8988T (cell line): ENCODE data around the gene TRIM66.
"Not testable (repeated sequence)": the region's sequence is repeated elsewhere in the genome, so short reads cannot be mapped to it uniquely, and the experiment has no call there.

Source experiments
- DNase-seq: peaks from one replicate; pipeline ENCODE4 v3.0.0; 2011

Gene TRIM66

DNA sequence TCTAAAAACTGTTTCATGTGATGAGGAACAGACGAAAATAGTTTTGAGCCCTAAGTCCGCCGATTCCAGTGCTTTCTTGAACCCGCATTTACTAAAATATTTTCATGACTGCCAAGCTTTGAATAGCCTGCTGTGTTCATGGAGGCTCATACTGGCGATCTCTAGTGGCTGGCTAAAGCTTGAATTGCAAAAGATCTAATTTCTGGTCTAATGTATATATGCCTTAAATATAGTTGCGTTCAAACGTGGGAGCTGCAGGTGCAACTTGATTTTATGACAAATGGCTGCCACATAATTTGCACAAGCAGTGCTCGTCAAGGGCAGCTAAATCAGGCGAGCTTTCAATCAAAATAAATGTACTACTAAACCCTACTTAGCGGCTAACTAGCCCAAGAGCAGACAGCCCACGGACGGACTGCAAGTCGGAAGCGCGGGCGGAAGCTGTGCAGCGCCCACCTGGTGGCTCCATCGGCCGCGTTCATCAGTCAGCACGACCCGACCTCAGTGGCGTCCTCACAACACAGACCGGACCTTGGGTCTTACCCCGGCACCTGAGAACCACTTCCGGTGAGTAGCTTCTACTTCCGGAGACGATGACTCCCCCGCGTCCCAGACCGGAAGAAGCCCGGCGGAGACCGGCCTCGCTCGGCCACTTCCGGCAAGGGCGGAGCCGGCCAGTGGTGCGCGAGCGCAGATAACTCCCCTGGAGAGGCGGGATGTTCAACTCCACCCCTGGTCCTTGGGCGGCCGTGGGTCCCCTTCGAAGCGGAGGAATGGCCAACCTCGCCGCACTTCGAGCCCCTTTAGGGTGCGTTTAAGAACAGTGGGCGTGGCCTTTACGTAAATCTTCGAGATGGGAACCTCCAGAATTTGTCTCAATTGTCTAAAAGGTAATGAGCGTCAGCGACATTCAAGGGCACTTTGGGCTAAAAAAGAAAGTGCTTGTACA is 6.2 kb upstream of the TRIM66 start:
- peak; percentile 87 for DNase-seq

DNA sequence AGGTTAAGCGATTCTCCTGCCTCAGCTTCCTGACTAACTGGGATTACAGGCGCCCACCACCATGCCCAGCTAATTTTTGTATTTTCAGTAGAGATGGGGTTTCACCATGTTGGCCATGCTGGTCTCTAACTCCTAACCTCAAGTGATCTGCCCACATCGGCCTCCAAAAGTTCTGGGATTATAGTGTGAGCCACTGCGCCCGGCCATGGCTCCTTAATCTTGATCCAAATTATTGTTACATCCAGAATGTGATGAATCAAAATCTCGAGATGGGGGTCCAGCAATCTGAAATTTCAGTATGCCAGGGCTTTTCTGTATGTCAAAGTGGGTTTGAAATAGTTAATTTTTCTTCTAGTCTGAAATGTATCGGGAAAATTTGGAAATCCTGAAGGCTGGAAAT is 3.9 kb upstream of the TRIM66 start:
- no peak for DNase-seq

DNA sequence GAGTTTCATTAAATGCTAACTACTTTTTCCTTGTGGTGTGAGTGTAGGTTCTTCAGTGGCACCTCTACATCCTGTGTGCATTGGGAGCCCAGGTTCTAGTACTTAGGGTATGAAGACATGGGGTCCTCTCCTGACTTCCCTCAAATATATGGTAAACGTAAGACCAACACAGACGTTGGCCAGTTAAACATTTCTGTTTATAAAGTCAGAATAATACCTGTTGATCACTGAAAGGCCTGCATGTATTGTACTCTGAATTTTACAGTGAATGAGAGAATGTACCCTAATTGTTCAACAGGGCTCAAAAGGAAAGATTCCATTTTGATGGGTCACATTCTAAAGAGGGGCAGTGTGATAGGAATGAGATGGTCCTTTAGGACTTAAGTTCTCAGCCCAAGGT is 3.4 kb upstream of the TRIM66 start:
- DNase-seq = no peak

DNA sequence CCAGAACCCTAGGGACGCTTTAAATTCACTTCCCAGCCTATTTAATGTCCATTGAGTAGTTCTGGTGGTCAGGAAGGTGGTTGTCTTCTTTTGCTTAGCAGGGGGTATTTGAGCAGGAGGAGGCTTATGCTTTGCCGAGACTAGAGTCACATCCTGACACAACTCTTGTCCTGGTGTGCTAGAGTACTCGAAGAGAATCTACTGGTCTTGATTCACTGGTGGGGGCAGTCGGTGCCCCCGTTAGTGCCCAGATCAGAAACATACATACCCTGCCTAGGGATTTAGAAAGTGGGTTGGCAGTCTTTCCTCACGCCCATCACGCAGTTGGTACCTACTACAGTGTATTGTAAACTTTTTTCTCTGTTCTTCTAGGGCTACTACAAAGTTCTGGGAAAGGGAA is 2.8 kb upstream of the TRIM66 start:
- DNase-seq = no peak

DNA sequence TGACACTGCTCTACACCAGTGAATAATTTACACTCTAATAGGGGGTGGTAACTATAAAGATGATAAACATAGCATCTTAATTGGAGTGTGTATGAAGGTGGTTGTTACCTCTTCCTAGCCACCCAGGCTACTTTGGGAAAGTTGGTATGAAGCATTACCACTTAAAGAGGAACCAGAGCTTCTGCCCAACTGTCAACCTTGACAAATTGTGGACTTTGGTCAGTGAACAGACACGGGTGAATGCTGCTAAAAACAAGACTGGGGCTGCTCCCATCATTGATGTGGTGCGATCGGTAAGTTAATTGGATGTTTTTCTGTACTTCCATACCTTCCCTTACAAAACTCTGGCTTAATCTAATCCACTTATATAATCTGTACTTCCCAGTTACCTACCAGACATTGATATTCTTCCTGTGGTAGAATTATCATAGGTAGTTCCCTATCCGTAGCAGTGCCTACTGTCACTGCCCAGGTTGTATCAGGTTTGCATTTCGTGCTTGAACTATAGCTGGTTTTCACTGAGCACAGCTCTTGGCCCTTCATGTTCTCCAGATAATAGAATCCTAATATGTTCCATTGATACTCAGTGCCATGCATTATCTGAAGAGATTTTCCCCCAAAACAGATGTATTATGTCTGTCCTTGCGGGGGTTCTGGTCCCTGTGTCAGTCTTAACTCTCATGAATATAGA is 2.3 kb upstream of the TRIM66 start:
- DNase-seq = no peak

DNA sequence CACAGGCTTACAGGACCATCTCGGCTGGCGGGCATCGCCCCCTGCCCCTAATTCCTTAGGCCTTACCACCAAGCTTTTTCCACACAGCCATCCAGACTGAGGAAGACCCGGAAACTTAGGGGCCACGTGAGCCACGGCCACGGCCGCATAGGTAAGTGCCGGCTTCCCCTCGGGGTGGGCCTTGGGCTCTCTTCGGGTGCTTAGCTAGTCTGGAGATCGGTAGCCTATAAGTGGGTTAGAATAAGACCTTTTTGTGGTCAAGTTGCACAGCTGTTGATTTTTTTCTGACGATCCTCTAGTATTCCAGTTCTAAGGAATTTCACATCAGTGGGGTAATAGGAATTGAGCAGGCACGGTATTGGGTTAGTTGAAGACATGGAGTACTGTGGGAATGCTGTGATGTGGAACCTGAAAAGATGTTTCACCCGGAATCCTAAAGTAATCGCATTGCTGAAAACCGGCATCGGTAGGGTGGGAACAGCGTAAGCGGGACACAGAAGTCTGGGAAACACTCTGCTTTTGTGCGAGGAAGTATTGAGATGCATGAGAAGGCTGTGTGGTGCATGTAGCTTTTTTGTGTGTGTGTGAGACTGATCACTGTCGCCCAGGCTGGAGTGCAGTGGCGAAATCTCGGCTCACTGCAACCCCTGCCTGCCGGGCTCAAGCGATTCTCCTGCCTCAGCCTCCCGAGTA is 796 bp upstream of the TRIM66 start:
- DNase-seq = no peak

DNA sequence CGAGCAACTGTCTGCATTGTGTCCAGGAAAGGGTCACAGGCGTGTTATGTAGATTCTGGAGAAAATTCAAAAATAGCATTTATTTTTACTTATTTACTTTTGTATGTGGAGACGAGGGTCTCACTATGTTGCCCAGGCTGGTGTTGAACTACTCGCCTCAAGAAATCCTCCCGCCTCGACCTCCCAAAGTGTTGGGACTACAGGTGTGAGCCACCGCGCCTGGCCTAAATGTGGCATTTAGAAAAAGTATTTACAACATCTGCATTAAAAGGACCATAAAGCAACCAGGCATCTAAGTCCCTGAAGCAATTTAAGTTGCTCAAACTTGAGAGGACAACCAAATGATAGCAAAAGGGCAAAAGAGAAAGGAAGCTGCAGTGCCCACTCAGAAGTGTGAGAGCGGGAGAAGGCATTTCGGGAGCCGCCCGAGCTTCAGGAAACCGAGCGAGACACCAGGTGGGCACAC is 595 bp downstream of the TRIM66 start:
- no peak for DNase-seq

DNA sequence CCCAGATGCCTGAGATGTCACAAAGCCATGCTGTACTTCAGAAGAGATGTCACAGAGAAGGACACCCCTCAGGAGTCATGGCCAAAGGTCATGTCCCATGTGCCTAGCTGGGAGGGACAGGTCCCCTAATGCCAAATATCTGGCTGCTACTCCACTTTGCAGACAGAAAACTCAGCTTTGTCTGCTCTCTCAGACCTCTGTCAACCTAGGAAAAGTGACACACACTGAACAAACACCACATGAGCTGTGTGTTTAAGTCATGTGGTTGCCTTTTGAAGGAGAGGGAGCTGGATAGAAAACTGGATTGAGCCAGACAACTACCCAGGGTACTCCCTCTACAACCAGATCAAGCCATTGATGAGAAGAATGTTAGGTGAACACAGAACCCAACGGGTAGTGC is 3.5 kb downstream of the TRIM66 start:
- DNase-seq = no peak

DNA sequence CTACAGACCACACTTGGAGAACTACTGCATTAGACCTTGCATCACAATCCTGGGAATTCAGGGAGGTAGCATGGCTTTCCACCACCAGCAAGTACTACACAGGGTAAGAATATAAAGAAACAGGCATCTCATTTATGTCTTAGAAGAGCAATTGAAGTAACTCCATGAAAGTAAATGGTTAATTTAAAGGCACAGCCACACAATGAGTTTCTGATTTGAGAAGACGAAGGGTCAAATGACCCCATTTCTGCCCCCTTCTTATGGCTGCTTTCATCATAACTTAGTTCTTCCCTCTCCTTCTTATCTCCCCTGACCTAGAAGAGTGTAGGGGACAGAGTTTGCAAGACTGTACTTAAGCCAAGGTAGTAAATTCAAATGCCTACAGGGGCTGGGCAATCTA is 6.0 kb downstream of the TRIM66 start:
- no peak for DNase-seq

DNA sequence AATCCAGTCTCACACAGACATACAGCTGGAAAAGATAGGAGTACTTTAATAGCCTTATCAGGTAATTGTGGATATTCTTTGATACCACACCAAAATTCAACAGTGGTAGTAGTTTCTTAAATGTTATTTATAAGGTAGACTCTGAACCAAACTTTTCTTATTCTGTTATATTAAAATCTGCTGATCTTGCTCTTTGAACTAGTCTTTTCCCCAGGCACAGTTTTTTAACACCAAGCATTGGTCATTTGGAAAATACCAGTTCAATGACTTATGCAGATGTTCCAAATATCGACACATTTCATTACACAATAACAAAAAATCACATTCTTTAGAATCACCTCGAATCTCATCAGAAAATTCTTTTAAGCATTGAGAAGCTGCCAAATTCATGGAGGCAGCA is 7.6 kb downstream of the TRIM66 start:
- DNase-seq = no peak

DNA sequence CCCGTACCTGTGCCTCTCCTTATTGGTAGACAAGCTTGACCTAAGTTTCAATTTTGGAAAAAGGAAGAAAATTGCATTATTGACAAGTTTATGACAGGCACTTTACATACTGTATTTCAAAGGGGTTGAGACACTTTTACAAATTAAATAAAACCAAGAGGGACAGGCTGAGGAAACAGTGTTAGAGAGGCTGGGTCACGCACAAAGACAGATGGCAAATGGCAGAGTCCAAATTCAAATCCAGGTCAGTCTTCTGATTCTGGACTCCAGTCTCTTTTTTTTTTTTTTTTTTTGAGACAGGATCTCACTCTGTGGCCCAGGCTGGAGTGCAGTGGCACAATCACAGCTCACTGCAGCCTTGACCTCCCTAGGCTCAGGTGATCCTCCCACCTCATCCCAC is 10.1 kb downstream of the TRIM66 start:
- DNase-seq = no peak

DNA sequence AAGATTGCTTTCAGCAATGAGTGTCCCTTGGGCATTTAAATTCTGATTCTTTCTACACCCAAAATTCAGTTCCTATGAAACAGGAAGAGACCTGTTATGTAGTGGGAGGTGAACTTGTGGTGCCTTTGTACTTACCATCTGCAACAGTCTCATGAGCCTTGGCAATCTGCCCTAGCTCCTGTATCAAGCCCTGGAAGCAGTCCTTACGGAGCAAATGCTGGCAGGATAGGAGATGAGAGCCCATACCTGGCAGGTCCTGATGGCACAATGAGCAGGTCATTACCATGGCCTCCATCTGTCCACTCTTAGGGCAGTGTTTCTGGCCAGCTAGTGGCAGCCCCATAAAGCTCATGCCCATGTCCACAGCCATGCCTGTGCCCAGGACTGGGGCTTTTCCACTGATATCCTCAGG is 10.8 kb downstream of the TRIM66 start:
- no peak for DNase-seq

DNA sequence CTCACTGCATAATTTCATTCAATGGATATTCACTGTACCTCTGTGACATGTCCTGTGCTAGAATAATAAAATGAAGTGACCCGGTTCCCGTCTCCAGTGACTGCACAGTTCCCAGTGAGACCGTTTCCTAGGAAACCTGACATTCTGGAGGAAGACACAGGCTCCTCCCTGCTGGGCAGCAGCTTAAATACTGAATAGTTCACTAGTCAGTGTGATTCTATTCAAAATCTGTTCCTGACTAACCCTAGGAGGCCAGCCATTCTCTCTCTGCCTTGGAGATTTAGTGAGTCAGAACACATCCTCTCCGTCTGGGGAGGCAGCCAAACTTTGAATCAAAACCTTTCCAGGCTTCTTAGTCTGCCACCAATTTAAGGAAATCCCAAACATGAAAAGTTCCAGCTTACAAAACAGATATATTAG is 11.3 kb downstream of the TRIM66 start:
- DNase-seq = no peak

DNA sequence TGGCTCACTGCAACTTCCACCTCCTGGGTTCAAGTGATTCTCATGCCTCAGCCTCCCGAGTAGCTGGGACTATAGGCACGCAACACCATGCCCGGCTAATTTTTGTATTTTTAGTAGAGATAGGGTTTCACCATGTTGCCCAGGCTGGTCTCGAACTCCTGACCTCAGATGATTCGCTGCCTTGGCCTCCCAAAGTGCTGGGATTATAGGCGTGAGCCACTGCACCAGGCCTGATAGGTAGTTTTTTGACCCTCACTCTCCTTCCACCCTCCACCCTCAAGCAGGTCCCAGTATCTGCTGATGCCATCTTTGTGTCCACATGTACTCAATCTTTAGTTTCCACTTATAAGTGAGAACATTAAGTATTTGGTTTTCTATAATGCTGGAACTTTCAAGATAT is 12.4 kb downstream of the TRIM66 start:
- not testable (repeated sequence) for DNase-seq

DNA sequence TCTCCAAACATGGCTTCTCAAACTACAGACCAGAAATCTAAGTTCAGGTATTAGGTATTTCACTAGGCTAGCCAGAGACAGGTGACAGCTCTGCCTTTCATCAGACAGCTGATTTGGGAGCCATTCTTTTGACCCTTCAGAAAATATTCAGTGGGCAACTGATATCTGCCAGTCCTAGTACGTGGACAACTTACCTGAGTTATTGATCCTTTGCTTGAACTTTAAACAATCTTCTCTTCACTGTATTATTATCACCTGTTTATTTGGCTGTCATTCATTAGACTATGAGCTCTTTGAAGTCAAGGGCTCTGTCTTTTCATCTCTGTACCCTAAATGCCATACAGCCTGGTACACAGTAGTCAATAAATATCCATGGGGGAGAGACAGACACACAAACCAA is 17.2 kb downstream of the TRIM66 start:
- no peak for DNase-seq

DNA sequence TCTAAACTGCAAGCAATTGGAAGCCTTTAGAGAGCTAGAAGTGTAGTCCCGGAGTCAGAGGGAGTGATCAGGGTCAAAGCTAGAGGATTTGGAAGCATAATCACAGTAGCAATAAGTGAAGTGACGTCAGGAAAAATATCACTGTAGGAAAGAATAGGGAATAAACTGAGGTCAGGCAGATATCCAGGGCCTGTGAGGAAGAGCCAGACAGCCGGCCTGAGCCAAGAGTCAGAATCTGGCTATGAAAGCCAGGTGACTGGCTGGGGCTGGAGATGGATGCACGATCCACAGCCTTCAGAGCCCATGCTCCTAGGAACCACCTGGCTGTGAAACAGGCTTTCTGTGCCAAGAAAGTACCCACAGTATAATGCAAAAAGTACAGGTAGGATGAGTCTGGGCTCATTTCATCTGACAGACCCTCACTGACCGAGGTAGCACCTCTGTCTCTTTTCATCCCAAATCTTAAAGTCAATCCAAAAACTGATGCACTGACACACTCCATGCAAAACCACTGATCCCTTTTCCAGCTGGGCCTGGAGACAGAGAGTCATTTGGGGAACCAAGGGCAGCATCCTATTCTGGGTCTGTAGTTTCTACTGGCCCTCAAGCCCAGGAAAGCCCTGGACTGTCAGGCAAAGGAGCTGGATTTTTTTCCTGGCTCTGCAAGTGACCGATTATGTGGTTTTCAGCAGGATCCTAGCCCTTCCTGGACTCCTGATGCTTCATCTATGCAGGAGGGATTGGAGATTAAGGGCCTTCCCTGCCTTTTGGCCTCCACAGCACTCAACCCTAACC is 21.3 kb downstream of the TRIM66 start:
- DNase-seq = no peak

DNA sequence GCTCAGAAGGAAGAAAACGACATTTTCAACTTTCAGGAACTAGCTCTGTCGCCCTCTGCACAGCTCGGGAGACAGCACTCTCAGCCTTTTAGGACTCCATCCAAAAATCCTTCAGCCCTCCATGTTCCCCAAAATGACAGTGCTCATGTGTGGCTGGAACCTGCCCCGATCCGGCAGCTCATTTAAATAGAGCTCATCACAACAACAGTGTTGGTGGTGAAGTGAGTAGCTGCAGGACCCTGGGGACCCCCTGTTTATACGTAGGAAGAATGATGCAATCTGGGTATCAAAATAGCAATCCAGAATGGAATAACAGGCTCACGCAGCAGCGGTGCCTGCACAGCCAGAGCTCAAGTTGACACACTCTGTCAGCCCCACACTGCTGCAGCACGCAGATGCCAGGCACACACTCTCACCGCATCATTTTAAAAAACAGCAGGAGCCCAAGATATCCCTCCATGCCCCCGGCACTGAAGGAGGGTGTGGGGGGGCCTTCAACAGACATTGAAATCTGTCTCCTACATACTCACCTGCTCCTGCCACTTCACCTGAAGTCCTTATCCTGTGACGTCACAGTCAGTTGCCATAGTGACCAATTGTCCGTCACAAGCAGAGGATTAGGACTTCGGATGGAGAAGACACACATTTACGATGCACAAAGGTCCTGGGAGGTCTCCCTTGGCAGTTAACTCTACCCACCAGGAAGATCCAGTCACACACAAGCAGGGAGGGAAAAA is 24.0 kb downstream of the TRIM66 start:
- no peak for DNase-seq

DNA sequence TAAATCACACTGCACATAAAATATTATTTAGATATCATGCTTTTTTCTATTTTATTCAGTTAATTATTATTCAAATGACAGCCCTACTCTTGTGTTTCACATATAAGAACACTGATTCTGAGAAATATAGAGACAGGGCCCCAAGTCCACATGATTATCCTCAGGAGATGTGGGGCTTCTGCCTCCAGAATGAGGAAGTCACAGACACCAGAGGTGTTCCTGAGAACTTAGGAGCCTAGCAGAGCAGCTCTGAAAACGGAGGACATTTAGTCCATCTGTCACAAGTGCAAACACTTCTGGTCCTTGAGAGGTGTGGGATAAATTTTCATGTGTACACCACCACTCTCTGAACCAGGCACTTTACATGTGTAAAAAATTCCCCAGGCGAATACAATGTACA is 26.2 kb downstream of the TRIM66 start:
- no peak for DNase-seq

DNA sequence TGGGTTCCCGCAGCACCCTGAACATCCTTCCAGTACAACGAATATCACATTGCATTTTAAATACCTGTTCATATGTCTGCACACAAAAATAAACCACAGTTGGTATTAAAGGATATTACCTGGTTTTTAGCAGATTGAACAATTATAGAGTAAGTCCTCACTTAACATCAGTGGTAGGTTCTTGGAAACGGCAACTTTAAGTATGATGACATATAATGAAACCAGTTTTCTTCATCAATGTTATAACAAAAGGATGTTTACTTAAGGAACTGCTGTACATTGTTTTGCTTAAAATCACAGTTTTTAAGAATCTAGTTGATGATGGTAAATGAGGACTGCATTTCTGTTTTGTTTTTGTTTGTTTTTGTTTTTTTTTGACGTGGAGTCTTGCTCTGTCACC is 28.0 kb downstream of the TRIM66 start:
- no peak for DNase-seq

DNA sequence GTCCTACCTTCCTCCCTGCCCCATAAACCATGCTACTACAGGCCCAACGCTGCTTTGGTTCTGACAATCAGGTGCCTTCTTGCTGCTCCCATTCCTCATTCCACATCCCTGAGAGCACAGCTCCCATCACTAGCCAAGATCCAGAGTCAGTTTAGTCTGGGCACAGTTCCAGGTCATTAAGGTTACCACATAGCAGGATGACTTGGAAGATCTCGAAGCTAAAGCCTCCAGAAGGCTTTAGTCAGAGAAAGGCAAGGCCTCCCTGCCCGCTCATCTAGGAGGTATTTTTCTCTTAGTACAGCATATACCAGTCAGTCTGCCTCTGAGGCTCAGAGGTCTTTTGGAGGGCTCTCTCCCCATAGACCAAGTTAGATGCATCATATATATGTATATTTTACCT is 30.3 kb downstream of the TRIM66 start:
- DNase-seq = no peak

DNA sequence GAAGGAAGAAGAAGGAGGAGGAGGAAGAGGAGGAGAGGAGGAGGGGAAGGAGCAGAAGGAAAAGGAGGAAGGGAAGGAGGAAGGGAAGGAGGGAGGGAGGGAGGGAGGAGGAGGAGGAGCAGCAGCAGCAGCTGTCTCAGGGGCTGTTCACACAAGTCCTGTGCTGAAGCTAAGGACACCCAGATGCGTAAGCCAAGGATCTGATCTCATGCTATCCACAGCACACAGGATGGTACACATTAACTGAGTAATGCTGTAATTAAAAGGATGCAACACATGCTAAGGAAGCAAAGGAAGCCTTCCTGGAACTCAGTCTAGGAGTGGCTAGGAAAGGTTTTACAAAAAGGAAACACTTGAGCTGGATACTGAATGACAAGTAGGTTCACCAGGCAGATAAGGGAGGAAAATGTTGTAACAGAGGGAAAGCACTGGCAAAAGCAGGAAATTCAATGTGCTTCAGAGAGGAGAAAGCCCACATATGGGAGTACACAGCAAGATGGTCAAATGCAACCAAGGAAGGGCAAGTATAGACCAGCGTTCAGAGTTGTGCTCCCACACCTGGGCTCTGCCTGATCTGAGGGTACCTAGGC is 32.0 kb downstream of the TRIM66 start:
- no peak for DNase-seq

DNA sequence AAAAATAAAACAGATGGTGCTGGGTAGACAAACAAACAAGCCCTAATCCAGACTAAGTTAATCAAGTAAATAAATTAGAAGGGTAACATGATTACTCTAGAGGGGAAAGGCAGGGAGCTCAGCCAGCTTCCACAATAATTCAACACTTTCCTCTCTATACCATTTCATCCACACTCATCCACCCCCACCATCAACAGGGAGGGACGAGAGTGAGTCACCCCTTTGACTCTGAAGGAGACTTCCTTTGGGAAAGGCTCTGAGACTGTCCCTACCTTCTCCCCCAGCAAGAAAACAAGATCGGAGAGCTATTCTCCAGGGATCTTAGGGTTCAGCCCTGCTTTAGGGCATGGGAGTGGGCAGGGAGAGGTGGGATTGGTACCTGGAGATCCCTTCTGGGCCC is 33.1 kb downstream of the TRIM66 start:
- DNase-seq = no peak
